ENCODE data around the gene JPH3.

The JPH3 gene

GRCh38 chr16:87735270-87736007 lies 133.1 kb downstream of the JPH3 start:
- no peaks in the 10 kb centered on the region for H3K4me1 ChIP-seq (ENCODE audit: insufficient read depth, low read length)
- no peaks in the 10 kb centered on the region for H3K9me3 ChIP-seq (ENCODE audit: insufficient read depth, low read depth, low read length)
- peaks cover 27% of the 10 kb centered on the region for H3K36me3 ChIP-seq (ENCODE audit: insufficient read depth, low read length)
- WGBS, result 94% methylated on average over 23 of the region's 23 CpGs
- H3K27me3 ChIP-seq (ENCODE audit: insufficient read depth, low read length), result no peaks in the 10 kb centered on the region
- H3K27ac ChIP-seq (ENCODE audit: low read depth, low read length), result no peak overlapping the region
- H3K4me3 ChIP-seq (ENCODE audit: low read length), result no peak overlapping the region
- H3K9ac ChIP-seq (ENCODE audit: low read depth, low read length), result no peak overlapping the region

- H3K36me3 ChIP-seq (ENCODE audit: insufficient read depth, low read length), result peaks cover 29% of the 10 kb centered on the region
- no peaks in the 10 kb centered on the region for H3K27me3 ChIP-seq (ENCODE audit: insufficient read depth, low read length)
- no peak overlapping the region for H3K4me3 ChIP-seq (ENCODE audit: low read length)
- no peak overlapping the region for H3K9ac ChIP-seq (ENCODE audit: low read depth, low read length)
- no peaks in the 10 kb centered on the region for H3K4me1 ChIP-seq (ENCODE audit: insufficient read depth, low read length)
- H3K9me3 ChIP-seq (ENCODE audit: insufficient read depth, low read depth, low read length), result no peaks in the 10 kb centered on the region
- H3K27ac ChIP-seq (ENCODE audit: low read depth, low read length), result no peak overlapping the region
- WGBS, result 96% methylated on average over 12 of the region's 12 CpGs
These were observed 133.7 kb downstream of the JPH3 start for GRCh38 chr16:87736008-87736382.

GRCh38 chr16:87739801-87740200 lies 137.5 kb downstream of the JPH3 start:
- no peaks in the 10 kb centered on the region for H3K27me3 ChIP-seq (ENCODE audit: insufficient read depth, low read length)
- H3K9ac ChIP-seq (ENCODE audit: low read depth, low read length), result no peak overlapping the region
- no peak overlapping the region for H3K27ac ChIP-seq (ENCODE audit: low read depth, low read length)
- H3K4me3 ChIP-seq (ENCODE audit: low read length), result no peak overlapping the region
- no peaks in the 10 kb centered on the region for H3K4me1 ChIP-seq (ENCODE audit: insufficient read depth, low read length)
- H3K9me3 ChIP-seq (ENCODE audit: insufficient read depth, low read depth, low read length), result no peaks in the 10 kb centered on the region
- H3K36me3 ChIP-seq (ENCODE audit: insufficient read depth, low read length), result peaks cover 49% of the 10 kb centered on the region
- 94% methylated on average over 8 of the region's 8 CpGs for WGBS

- no peaks in the 10 kb centered on the region for H3K27me3 ChIP-seq (ENCODE audit: insufficient read depth, low read length)
- no peak overlapping the region for H3K27ac ChIP-seq (ENCODE audit: low read depth, low read length)
- 93% methylated on average over 8 of the region's 8 CpGs for WGBS
- no peak overlapping the region for H3K4me3 ChIP-seq (ENCODE audit: low read length)
- peaks cover 55% of the 10 kb centered on the region for H3K36me3 ChIP-seq (ENCODE audit: insufficient read depth, low read length)
- no peaks in the 10 kb centered on the region for H3K9me3 ChIP-seq (ENCODE audit: insufficient read depth, low read depth, low read length)
- no peak overlapping the region for H3K9ac ChIP-seq (ENCODE audit: low read depth, low read length)
- no peaks in the 10 kb centered on the region for H3K4me1 ChIP-seq (ENCODE audit: insufficient read depth, low read length)
These were observed 138.1 kb downstream of the JPH3 start for GRCh38 chr16:87740441-87740840.

- H3K9me3 ChIP-seq (ENCODE audit: insufficient read depth, low read depth, low read length), result no peaks in the 10 kb centered on the region
- no peak overlapping the region for H3K9ac ChIP-seq (ENCODE audit: low read depth, low read length)
- no peaks in the 10 kb centered on the region for H3K27me3 ChIP-seq (ENCODE audit: insufficient read depth, low read length)
- H3K27ac ChIP-seq (ENCODE audit: low read depth, low read length), result no peak overlapping the region
- H3K4me1 ChIP-seq (ENCODE audit: insufficient read depth, low read length), result no peaks in the 10 kb centered on the region
- H3K36me3 ChIP-seq (ENCODE audit: insufficient read depth, low read length), result peaks cover 58% of the 10 kb centered on the region
- H3K4me3 ChIP-seq (ENCODE audit: low read length), result no peak overlapping the region
- WGBS, result 90% methylated on average over 11 of the region's 11 CpGs
These were observed 138.7 kb downstream of the JPH3 start for GRCh38 chr16:87740909-87741424.

- Histone ChIP-seq H3K27ac (ENCODE audit: low read depth, low read length) (no peak overlapping the region), H3K4me3 (ENCODE audit: low read length) (no peak overlapping the region), H3K4me1 (ENCODE audit: insufficient read depth, low read length) (no peaks in the 10 kb centered on the region), H3K27me3 (ENCODE audit: insufficient read depth, low read length) (no peaks in the 10 kb centered on the region), H3K9me3 (ENCODE audit: insufficient read depth, low read depth, low read length) (no peaks in the 10 kb centered on the region), H3K36me3 (ENCODE audit: insufficient read depth, low read length) (peaks cover 60% of the 10 kb centered on the region), H3K9ac (ENCODE audit: low read depth, low read length) (no peak overlapping the region)
- WGBS, result 96% methylated on average over 16 of the region's 16 CpGs
These were observed 139.6 kb downstream of the JPH3 start for GRCh38 chr16:87741700-87742415.

- Histone ChIP-seq H3K4me1 (ENCODE audit: insufficient read depth, low read length) (no peaks in the 10 kb centered on the region), H3K27me3 (ENCODE audit: insufficient read depth, low read length) (no peaks in the 10 kb centered on the region), H3K4me3 (ENCODE audit: low read length) (no peak overlapping the region), H3K36me3 (ENCODE audit: insufficient read depth, low read length) (peaks cover 68% of the 10 kb centered on the region), H3K27ac (ENCODE audit: low read depth, low read length) (no peak overlapping the region), H3K9me3 (ENCODE audit: insufficient read depth, low read depth, low read length) (no peaks in the 10 kb centered on the region), H3K9ac (ENCODE audit: low read depth, low read length) (no peak overlapping the region)
- 93% methylated on average over 17 of the region's 17 CpGs for WGBS
These were observed 140.6 kb downstream of the JPH3 start for GRCh38 chr16:87742781-87743490.

- Histone ChIP-seq H3K9ac (ENCODE audit: low read depth, low read length) (no peak overlapping the region), H3K36me3 (ENCODE audit: insufficient read depth, low read length) (peaks cover 85% of the 10 kb centered on the region), H3K4me1 (ENCODE audit: insufficient read depth, low read length) (no peaks in the 10 kb centered on the region), H3K27me3 (ENCODE audit: insufficient read depth, low read length) (no peaks in the 10 kb centered on the region), H3K9me3 (ENCODE audit: insufficient read depth, low read depth, low read length) (no peaks in the 10 kb centered on the region), H3K4me3 (ENCODE audit: low read length) (no peak overlapping the region), H3K27ac (ENCODE audit: low read depth, low read length) (no peak overlapping the region)
- 94% methylated on average over 25 of the region's 25 CpGs for WGBS
These were observed 142.6 kb downstream of the JPH3 start for GRCh38 chr16:87744750-87745514.

- no peaks in the 10 kb centered on the region for H3K27me3 ChIP-seq (ENCODE audit: insufficient read depth, low read length)
- 95% methylated on average over 8 of the region's 8 CpGs for WGBS
- H3K9me3 ChIP-seq (ENCODE audit: insufficient read depth, low read depth, low read length), result no peaks in the 10 kb centered on the region
- no peak overlapping the region for H3K9ac ChIP-seq (ENCODE audit: low read depth, low read length)
- peaks cover 84% of the 10 kb centered on the region for H3K36me3 ChIP-seq (ENCODE audit: insufficient read depth, low read length)
- H3K4me3 ChIP-seq (ENCODE audit: low read length), result no peak overlapping the region
- no peak overlapping the region for H3K27ac ChIP-seq (ENCODE audit: low read depth, low read length)
- no peaks in the 10 kb centered on the region for H3K4me1 ChIP-seq (ENCODE audit: insufficient read depth, low read length)
These were observed 143.9 kb downstream of the JPH3 start for GRCh38 chr16:87746178-87746577.
